SK-N-SH (cell line): ENCODE data around the gene SEBOX. TPM values are rescaled to one million over a fixed set of nuclear protein-coding genes. Genes with fewer than 3 reads are reported as not detected.

Source experiments
- CHD2 ChIP-seq: fragments of 150-350 bp; IDR thresholded peaks from 2 replicates; pipeline ENCODE4 v1.6.1; 2018; ENCODE audit warnings: low read length; ENCODE audit not compliant: partially characterized antibody
- CTCF ChIP-seq: fragments of 200-600 bp; sonication (generic); IDR thresholded peaks from 2 replicates; pipeline ENCODE4 v1.6.1; 2017; ENCODE audit warnings: antibody characterized with exemption, mild to moderate bottlenecking, moderate library complexity
- ELF1 ChIP-seq: IDR thresholded peaks from 2 replicates; pipeline ENCODE4 v1.4.0; 2012
- EZH2phosphoT487 ChIP-seq: fragments of 200-600 bp; sonication (generic); IDR thresholded peaks from 2 replicates; pipeline ENCODE4 v1.6.1; 2017; ENCODE audit warnings: low read depth, mixed run types, mild to moderate bottlenecking, antibody characterized with exemption, moderate library complexity, borderline replicate concordance
- FOSL2 ChIP-seq: IDR thresholded peaks from 2 replicates; pipeline ENCODE4 v1.4.0; 2012; ENCODE audit warnings: low read depth, mild to moderate bottlenecking, moderate library complexity, borderline replicate concordance
- GABPA ChIP-seq: IDR thresholded peaks from 2 replicates; pipeline ENCODE4 v1.4.0; 2012; ENCODE audit warnings: low read depth, mild to moderate bottlenecking
- GATA2 ChIP-seq: sonication (generic); formaldehyde crosslinking; IDR thresholded peaks from 2 replicates; pipeline ENCODE4 v1.5.0; 2020; ENCODE audit warnings: mild to moderate bottlenecking, missing genetic modification reagents
- IRF3 ChIP-seq: fragments of 150-350 bp; IDR thresholded peaks from 2 replicates; pipeline ENCODE4 v1.6.1; 2016; ENCODE audit warnings: mild to moderate bottlenecking, low read depth, low read length
- JUND ChIP-seq: IDR thresholded peaks from 2 replicates; pipeline ENCODE4 v1.4.0; 2012
- MXI1 ChIP-seq: IDR thresholded peaks from 2 replicates; pipeline ENCODE4 v1.6.1; 2012; ENCODE audit warnings: mild to moderate bottlenecking, low read depth, low read length, improper control_type of control experiment
- NFIC ChIP-seq: IDR thresholded peaks from 2 replicates; pipeline ENCODE4 v1.4.0; 2012; ENCODE audit warnings: borderline replicate concordance
- PBX3 ChIP-seq: IDR thresholded peaks from 2 replicates; pipeline ENCODE4; 2012
- RAD21 ChIP-seq: IDR thresholded peaks from 2 replicates; pipeline ENCODE4 v1.6.1; 2012; ENCODE audit warnings: mild to moderate bottlenecking, low read length
- REST ChIP-seq: IDR thresholded peaks from 2 replicates; pipeline ENCODE4 v1.6.1; 2012; ENCODE audit warnings: mild to moderate bottlenecking, low read depth, low read length, moderate library complexity
- RFX5 ChIP-seq: IDR thresholded peaks from 2 replicates; pipeline ENCODE4 v1.6.1; 2012; ENCODE audit warnings: mild to moderate bottlenecking, improper control_type of control experiment, low read length
- RXRA ChIP-seq: IDR thresholded peaks from 2 replicates; pipeline ENCODE4 v1.4.0; 2012; ENCODE audit warnings: low read depth, mild to moderate bottlenecking, borderline replicate concordance
- SIN3A ChIP-seq: IDR thresholded peaks from 2 replicates; pipeline ENCODE4 v1.6.1; 2012; ENCODE audit warnings: low read depth, mild to moderate bottlenecking, low read length, moderate library complexity, borderline replicate concordance
- TAF1 ChIP-seq: IDR thresholded peaks from 2 replicates; pipeline ENCODE4 v1.6.1; 2012; ENCODE audit warnings: low read depth, mild to moderate bottlenecking, low read length, moderate library complexity, borderline replicate concordance
- TCF12 ChIP-seq: IDR thresholded peaks from 2 replicates; pipeline ENCODE4 v1.4.0; 2012
- USF2 ChIP-seq: fragments of 150-350 bp; IDR thresholded peaks from 2 replicates; pipeline ENCODE4 v1.6.1; 2017; ENCODE audit warnings: antibody characterized with exemption, low read length, low read depth, borderline replicate concordance
- YY1 ChIP-seq: IDR thresholded peaks from 2 replicates; pipeline ENCODE4 v1.4.0; 2012; ENCODE audit warnings: low read depth, mild to moderate bottlenecking
- polyA plus RNA-seq, 3 experiments: library from polyadenylated mRNA; depleted of rRNA; stranded (reverse); fragments of >200 nt; gene quantifications; 2 replicates each; pipeline ENCODE4 v1.2.3, GENCODE V29; 2012

Gene SEBOX
- polyA plus RNA-seq, 1 of the 3 experiments (the other 2 are of a cell fraction): not detected

- TF ChIP-seq CTCF (no peak), GABPA (no peak), TCF12 (peak; percentile 58), JUND (peak; percentile 69; the same call in 1 of the 2 replicates), FOSL2 (peak; percentile 89), TAF1 (no peak), GATA2 (no peak), YY1 (no peak), NFIC (peak; percentile 93), RXRA (no peak), IRF3 (no peak), USF2 (no peak), CHD2 (no peak), RFX5 (no peak), SIN3A (0 out of 2 replicates have a peak, but pooled peaks have one; percentile 33), EZH2phosphoT487 (no peak), REST (no peak), ELF1 (peak; percentile 14; the same call in 1 of the 2 replicates), RAD21 (no peak), PBX3 (peak; percentile 75), MXI1 (no peak)
These were observed 17.6 kb downstream of the SEBOX start (continued) for GRCh38 chr17:28347261-28347891.
